ENCODE results near the gene MED1.
"Not testable (repeated sequence)": the region's sequence is repeated elsewhere in the genome, so short reads cannot be mapped to it uniquely, and the experiment has no call there.

Gene MED1

DNA sequence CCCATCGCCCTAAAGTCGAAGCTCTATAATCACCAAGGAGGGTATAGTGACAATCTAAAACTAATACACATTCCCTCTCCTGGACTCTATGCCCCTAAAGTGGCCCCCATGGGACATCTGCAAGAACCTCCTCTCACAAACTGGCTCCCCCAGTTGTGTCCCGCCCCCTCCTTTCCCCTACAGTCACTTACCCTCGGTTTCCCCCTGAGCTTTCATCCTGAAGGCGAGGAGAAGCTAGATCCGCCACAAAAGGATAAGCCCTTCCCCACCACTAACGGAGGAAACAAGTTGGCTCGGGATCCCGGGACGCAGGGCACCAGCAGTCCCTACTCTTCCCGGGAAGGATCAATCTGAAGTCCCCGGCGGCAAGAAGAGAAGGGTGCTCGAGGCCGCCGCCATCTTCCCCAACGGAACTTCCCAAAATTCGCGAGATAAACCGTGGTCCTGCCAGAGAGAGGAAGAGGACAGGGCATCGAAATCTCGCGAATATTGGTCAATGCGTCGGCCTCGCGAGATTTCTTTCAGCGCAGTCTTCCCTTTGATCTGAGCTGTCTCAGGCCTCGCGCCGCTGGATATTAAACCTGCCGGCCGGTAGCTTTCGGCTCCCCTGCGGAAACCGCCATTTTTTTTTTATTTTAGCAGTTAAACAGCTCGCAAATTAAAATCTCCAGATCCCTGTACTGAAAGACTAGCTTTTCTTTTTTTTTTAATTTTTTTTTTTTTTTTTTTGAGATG, at the start of gene MED1:
Gene MED1 (minus strand): TSS at position 417 of the 735 bp plus-strand sequence. CDS start 201 bp downstream, at position 216.
- peak; percentile 79 for DNase-seq (ENCODE audit: low read depth)

DNA sequence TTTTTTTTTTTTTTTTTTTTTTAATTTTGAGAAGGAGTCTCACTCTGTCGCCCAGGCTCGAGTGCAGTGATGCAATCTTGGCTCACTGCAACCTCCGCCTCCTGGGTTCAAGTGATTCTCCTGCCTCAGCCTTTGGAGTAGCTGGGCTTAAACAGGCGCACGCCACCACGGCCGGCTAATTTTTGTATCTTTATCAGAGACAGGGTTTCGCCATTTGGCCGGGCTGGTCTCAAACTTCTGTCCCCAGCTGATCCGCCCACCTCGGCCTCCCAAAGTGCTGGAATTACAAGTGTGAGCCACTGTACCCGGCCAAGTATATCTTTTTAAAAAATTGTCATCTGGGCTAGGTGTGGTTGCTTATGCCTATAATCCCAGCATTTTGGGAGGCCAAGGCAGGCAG, 45.9 kb upstream of the MED1 start:
- DNase-seq (ENCODE audit: low read depth): not testable (repeated sequence)

DNA sequence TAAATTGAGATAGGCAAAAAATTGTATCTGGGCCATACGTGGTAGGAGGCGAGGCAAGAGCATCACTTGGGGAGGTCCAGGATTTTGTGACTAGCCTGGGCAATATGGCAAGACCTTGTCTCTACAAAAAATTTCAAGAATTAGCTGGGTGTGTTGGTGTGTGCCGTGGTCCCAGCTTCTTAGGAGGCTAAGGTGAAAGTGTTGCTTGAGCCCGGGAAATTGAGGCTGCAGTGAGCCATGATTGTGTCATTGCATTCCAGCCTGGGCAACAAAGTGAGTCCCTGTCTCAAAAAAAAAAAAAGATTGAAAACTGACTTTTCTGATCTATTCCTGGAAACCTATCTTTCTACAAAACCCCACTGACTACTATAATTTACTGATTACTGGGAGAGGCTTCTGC, 36.9 kb upstream of the MED1 start:
- no peak for DNase-seq (ENCODE audit: low read depth)

DNA sequence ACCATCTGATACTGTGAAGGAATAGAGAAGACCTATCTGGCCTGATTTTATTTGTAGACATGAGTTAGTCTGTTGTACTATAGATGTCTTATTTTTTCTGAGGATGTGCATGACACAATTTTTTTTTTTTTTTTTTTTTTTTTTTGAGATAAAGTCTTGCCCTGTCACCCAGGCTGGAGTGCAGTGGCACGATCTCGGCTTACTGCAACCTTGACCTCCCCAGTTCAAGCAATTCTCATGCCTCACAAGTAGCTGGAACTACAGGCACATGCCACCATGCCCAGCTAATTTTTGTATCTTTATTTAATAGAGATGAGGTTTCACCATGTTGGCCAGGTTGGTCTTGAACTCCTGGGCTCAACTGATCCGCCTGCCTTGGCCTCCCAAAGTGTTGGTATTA, 36.4 kb upstream of the MED1 start:
- DNase-seq (ENCODE audit: low read depth): not testable (repeated sequence)

DNA sequence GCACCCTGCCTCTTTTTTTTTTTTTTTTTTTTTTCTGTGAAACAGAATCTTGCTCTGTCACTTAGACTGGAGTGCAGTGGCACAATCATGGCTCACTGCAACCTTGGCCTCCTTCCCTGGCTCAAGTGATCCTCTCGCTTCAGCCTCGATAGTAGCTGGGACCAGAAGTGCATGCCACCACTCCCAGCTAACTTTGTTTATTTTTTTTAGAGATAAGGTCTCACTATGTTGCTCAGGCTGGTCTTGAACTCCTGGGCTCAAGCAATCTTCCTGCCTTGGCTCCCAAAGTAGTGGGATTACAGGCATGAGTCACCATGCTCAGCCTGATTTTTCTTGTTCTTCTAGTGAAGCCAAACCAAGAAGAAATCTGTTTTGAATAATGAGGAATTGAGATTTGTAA, 35.2 kb upstream of the MED1 start:
- no peak for DNase-seq (ENCODE audit: low read depth)

DNA sequence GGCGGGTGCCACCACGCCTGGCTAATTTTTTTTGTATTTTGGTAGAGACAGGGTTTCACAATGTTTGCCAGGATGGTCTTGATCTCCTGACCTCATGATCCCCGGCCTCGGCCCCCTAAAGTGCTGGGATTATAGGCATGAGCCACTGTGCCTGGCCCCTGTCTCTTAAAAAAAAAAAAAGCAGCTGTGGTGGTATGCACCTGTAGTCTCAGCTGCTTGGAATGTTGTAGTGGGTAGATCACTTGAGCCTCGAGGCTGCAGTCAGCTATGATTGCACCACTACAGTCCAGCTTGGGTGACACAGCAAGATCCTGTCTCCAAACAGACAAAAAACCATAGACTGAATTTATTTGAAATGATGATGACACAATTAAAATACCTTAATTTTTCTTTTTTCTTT, 34.5 kb upstream of the MED1 start:
- DNase-seq (ENCODE audit: low read depth): no peak

DNA sequence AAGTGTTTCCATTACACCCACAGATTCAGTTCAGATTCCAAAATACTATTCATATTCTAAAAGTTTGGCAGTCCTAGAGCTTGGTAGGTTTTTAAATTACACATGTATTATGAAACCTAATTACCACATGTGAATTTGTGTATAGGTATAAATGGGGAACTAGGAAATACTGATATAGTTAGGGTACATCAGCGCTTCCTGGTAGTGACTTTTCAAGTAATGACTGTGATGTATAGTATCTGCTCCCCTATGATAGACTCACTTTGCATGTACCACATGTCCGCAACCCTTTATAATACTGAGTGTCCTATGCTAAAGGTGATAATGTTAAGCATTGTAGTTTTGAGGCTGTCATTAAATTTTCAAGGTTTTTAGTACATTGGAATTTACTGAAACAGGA, 33.1 kb upstream of the MED1 start:
- DNase-seq (ENCODE audit: low read depth): no peak

DNA sequence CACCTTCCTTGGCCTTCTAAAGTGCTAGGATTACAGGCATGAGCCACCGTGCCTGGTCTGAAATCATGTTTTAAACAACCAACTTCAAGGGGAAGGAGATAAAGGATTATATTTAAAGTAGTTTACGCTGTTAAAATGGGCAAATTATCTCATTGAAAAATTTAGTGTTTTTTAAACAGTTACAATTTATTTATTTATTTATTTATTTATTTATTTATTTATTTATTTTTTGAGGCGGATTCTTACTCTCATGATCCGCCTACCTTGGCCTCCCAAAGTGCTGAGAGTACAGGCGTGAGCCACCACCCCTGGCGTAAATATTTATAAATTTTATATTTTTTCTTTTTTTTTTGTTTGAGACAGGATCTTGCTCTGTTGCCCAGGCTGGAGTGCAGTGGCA, 32.4 kb upstream of the MED1 start:
- no peak for DNase-seq (ENCODE audit: low read depth)

DNA sequence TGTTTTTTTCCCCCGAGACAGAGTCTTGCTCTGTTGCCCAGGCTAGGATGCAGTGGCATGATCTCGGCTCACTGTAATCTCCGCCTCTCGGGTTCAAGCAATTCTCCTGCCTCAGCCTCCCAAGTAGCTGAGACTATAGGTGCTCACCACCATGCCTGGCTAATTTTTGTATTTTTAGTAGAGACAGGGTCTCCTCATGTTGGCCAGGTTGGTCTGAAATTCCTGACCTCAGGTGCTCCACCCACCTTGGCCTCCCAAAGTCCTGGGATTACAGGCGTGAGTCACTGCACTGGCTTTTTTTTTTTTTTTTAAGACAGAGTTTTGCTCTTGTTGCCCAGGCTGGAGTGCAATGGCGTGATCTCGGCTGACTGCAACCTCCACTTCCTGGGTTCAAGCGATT, 28.6 kb upstream of the MED1 start:
- DNase-seq (ENCODE audit: low read depth): not testable (repeated sequence)

GRCh38 chr17:39473310-39473709, 22.2 kb upstream of the MED1 start:
- DNase-seq (ENCODE audit: low read depth): no peak

DNA sequence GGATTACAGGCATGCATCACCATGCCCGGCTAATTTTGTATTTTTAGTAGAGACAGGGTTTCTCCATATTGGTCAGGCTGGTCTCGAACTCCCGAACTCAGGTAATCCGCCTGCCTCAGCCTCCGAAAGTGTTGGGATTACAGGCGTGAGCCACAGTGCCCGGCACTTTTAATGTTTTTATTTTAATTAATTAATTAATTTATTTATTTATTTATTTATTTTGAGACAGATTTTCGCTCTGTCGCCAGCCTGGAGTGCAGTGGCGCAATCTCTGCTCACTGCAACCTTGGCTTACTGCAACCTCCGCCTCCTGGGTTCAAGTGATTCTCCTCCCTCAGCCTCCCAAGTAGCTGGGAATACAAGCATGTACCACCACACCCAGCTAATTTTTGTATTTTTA, 17.5 kb upstream of the MED1 start:
- not testable (repeated sequence) for DNase-seq (ENCODE audit: low read depth)

GRCh38 chr17:39464639-39465181, 13.6 kb upstream of the MED1 start:
- not testable (repeated sequence) for DNase-seq (ENCODE audit: low read depth)

DNA sequence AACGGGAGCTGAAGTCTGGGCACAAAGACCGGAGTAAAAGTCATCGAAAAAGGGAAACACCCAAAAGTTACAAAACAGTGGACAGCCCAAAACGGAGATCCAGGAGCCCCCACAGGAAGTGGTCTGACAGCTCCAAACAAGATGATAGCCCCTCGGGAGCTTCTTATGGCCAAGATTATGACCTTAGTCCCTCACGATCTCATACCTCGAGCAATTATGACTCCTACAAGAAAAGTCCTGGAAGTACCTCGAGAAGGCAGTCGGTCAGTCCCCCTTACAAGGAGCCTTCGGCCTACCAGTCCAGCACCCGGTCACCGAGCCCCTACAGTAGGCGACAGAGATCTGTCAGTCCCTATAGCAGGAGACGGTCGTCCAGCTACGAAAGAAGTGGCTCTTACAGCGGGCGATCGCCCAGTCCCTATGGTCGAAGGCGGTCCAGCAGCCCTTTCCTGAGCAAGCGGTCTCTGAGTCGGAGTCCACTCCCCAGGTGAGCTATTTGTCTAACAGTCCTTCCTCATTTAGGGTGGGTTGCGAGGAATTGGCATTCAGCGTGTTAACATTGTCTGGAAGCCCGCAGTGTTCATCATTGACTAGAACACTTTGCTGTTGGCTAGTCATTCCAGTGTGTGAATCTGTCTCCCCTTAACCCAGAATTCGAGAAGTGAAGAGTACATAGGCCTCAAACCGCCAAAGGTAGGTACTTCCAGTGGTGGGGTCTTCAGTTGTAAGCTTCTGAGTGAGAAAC, 11.7 kb upstream of the MED1 start:
- no peak for DNase-seq (ENCODE audit: low read depth)

- DNase-seq (ENCODE audit: low read depth): no peak
These were observed 11.0 kb upstream of the MED1 start for GRCh38 chr17:39461926-39462569.

GRCh38 chr17:39461113-39461925, 10.3 kb upstream of the MED1 start, which contains the start of gene CDK12:
CDK12 (plus strand) TSS chr17:39461486; CDS start chr17:39462072, 586 bp downstream.
- DNase-seq (ENCODE audit: low read depth): peak; percentile 92

- DNase-seq (ENCODE audit: low read depth): no peak
These were observed 4.9 kb upstream of the MED1 start for GRCh38 chr17:39455919-39456318.

DNA sequence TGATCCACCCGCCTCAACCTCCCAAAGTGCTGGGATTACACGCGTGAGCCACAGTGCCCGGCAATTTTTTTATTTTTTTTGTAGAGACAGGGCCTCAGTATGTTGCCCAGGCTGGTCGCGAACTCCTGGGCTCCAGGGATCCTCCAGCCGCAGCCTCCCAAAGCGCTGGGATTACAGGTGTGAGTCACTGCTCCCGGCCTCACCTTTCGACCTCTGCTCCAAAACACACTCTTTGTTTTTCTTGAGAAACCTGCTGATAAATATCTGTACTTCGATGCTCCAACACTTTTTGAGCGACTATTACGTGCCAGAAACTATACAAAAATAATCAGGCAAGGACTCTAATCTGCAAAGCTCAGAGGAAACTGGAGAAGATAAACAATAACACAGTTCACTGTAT, 1.0 kb downstream of the MED1 start:
- no peak for DNase-seq (ENCODE audit: low read depth)

DNA sequence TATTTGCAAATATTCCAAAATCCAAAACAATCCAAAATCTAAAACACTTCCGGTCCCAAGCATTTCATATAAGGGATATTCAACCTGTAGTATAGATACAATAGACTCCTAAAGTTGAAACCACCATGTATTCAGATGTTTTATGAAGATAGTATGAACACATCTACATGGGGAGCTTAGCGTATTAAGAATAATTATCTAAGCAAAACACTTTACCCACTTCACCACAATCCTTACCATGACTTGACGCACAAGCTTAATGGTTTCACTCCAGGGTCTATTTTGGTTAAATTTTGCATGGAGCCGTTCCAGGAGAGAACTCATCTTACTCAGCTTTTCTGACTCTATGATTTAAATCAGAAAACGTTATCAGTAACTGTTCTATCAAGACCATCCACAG, 3.5 kb downstream of the MED1 start:
- no peak for DNase-seq (ENCODE audit: low read depth)

GRCh38 chr17:39443326-39443725, 7.7 kb downstream of the MED1 start:
- DNase-seq (ENCODE audit: low read depth): no peak

DNA sequence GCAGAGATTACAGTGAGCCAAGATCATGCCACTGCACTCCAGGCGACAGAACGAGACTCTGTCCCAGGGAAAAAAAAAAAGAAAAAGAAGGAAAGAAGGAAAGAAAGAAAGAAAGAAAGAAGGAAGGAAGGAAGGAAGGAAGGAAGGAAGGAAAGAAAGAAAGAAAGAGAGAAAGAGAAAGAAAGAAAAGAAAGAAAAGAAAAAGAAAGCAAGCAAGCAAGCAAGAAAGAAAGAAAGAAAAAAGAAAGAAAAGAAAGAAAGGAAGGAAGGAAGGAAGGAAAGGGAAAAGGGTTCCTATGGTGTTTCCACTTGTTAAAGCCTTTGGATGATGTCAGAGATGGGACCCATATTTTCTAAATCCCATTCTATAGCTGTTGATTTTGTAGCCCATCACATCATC, 11.2 kb downstream of the MED1 start:
- DNase-seq (ENCODE audit: low read depth): not testable (repeated sequence)

- no peak for DNase-seq (ENCODE audit: low read depth)
These were observed 21.5 kb downstream of the MED1 start for GRCh38 chr17:39429600-39429999.

GRCh38 chr17:39416141-39416540, 34.9 kb downstream of the MED1 start:
- no peak for DNase-seq (ENCODE audit: low read depth)
